Measurements from ENCODE around the gene GAPVD1.
"Not testable (repeated sequence)": the region's sequence is repeated elsewhere in the genome, so short reads cannot be mapped to it uniquely, and the experiment has no call there.

Gene GAPVD1, protein sequence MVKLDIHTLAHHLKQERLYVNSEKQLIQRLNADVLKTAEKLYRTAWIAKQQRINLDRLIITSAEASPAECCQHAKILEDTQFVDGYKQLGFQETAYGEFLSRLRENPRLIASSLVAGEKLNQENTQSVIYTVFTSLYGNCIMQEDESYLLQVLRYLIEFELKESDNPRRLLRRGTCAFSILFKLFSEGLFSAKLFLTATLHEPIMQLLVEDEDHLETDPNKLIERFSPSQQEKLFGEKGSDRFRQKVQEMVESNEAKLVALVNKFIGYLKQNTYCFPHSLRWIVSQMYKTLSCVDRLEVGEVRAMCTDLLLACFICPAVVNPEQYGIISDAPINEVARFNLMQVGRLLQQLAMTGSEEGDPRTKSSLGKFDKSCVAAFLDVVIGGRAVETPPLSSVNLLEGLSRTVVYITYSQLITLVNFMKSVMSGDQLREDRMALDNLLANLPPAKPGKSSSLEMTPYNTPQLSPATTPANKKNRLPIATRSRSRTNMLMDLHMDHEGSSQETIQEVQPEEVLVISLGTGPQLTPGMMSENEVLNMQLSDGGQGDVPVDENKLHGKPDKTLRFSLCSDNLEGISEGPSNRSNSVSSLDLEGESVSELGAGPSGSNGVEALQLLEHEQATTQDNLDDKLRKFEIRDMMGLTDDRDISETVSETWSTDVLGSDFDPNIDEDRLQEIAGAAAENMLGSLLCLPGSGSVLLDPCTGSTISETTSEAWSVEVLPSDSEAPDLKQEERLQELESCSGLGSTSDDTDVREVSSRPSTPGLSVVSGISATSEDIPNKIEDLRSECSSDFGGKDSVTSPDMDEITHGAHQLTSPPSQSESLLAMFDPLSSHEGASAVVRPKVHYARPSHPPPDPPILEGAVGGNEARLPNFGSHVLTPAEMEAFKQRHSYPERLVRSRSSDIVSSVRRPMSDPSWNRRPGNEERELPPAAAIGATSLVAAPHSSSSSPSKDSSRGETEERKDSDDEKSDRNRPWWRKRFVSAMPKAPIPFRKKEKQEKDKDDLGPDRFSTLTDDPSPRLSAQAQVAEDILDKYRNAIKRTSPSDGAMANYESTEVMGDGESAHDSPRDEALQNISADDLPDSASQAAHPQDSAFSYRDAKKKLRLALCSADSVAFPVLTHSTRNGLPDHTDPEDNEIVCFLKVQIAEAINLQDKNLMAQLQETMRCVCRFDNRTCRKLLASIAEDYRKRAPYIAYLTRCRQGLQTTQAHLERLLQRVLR (N-terminal part only)

DNA sequence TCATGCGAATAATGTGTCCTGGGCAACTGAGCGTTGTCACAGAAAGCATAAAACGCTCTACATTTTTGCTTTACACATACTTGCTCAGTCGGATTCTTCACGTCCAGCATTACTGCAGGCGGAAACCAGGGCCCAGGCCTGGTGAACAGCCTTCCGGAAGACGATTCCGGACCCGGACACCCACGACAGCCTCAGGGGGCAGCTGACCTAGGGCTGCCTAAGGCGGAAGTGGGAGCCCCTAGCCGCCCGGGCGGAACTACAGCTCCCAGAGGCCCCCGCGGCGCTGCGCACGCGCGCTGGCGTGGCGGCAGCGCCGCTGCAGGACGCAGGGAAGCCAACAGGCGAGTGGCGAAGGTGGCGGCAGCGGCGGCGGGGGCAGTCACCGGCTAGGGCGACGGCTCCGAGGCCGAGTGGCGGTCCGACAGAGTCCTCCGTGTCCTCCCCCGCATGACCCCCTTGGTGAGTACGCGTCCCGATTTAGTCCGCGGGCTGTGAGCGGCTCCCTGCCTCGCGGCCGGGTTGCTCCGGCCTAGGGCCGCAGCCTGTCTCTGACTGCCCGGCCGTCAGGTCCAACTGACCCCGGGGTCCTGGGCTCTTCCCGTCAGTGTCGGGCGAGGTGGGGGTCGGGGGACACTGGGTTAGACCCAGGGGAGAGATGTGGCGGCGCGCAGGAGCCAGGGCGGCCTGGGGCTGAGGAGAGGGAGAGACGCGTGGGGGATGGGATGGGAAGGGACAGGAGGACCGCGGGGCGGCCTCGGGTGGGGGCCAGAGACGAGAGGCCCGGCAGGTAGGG, at the start of gene GAPVD1:
GAPVD1 (plus strand) TSS at position 326 of the 793 bp plus-strand sequence. CDS start 37,096 bp downstream, outside the sequence.
- DNase-seq, result peak; percentile 98

DNA sequence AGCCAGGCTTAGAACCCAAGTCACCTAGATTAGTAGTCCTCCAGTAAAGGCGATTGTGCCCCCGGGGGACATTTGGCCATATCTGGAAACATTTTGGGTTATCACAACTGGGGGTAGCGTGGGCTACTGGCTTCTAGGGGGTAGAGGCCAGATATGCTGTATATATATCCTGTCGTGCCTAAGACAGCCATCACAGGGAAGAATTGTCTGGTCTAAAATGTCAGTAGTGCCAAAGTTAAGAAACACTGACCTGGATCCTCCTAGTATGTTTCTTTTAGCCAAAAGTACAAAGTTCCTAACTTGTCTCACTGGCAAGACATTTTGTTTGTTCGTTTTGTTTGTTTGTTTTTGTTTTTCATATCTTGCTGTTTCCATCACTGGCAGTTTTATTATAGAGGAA, 47.4 kb upstream of the GAPVD1 start:
- no peak for DNase-seq

DNA sequence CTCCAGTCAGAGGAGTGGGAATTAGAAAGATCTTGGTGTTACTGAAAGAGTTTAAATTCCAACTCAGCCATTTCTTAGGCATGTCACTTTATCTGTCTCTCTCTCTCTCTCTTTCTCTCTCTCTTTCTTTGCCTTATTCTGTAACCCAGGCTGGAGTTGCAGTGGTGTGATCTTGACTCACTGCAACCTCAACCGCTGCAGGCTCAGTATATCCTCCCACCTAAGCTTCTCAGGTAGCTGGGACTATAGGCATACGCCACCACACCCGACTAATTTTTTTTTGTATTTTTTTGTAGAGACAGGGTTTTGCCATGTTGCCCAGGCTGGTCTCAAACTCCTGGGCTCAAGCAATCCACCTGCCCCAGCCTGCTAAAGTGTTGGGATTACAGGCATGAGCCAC, 43.0 kb upstream of the GAPVD1 start:
- no peak for DNase-seq

DNA sequence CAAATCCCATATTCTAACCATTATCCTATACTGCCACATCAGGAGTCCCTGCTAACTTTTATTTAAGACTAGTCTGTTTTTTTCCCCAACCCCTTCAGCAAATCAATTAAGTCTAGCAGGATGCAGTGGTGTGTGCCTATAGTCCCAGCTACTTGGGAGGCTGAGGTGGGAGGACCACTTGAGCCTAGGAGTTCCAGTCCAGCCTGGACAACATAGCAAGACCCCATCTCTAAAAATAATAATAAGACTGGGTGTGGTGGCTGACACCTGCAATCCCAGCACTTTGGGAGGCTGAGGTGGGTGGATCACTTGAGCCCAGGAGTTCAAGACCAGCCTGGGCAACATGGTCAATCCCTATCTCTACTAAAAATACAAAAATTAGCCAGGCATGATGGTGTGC, 36.8 kb upstream of the GAPVD1 start:
- not testable (repeated sequence) for DNase-seq

DNA sequence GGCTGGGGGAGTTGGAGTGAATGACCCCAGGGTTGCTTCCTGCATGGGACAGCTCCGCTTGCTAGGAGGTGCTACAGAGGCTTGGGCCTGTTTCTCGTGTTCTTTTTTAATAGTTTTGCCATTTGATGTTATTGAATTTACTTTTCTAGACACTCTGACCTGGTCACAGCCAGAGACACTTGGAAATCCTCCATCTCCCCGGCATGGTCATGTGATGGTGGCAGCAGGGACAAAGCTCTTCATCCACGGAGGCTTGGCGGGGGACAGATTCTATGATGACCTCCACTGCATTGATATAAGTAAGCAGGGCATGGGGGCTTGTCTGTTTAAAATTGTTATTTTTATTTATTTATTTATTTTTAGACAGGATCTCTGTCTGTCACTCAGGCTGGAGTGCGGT, 33.9 kb upstream of the GAPVD1 start:
- no peak for DNase-seq

DNA sequence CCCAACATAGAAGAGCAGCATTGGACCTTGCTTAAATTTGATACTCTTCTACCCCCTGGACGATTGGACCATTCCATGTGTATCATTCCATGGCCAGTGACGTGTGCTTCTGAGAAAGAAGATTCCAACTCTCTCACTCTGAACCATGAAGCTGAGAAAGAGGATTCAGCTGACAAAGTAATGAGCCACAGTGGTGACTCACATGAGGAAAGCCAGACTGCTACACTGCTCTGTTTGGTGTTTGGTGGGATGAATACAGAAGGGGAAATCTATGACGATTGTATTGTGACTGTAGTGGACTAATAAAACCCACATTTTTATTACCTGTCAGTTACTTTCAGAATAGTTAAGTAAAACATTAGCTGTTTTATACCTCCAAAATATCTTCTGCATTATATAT, 27.9 kb upstream of the GAPVD1 start:
- no peak for DNase-seq

DNA sequence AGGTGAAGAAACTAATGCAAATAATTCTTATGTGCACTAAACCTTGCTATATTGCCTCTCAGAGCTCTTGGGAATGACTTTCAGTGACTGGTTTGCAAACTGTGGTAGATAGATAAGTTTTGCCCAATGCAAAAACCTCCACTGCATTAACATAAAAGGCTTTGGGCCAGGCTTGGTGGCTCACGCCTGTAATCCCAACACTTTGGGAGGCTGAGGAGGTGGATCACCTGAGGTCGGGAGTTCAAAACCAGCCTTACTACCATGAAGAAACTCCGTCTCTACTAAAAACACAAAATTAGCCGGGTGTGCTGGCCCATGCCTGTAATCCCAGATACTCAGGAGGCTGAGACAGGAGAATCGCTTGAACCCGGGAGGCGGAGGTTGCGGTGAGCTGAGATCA, 27.5 kb upstream of the GAPVD1 start:
- not testable (repeated sequence) for DNase-seq

DNA sequence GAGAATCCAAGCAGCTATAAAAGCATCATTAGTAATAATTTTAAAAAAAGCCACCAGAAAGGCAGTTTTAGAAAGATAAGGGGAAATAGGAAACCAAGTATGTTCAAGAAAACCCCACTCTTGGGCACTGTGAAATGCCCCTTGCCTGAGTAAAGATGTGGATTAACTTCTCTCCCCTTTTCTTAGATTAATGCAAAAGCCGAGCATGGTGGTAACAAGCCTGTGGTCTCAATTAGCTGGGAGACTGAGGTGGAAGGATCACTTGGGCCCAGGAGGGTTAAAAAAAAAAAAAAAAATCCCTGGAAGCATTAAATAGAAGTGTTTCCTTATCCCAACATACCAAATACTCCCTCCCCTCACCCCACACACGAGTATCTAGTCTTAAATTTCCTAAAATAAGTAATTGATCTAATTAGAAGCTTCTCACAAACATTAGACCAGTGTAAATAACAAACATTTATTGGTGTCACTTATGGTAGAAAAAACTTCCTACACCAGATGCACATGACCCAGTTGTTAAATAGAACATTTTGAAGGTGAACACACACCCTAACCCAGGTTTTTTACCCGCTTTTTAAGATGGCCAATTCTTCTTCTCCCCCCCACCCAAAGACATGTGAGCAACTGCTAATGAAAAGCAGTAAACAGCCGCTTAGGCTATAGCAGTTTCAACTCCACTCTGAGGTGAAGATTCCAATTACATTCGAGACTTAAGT, 25.7 kb upstream of the GAPVD1 start:
- DNase-seq, result no peak

DNA sequence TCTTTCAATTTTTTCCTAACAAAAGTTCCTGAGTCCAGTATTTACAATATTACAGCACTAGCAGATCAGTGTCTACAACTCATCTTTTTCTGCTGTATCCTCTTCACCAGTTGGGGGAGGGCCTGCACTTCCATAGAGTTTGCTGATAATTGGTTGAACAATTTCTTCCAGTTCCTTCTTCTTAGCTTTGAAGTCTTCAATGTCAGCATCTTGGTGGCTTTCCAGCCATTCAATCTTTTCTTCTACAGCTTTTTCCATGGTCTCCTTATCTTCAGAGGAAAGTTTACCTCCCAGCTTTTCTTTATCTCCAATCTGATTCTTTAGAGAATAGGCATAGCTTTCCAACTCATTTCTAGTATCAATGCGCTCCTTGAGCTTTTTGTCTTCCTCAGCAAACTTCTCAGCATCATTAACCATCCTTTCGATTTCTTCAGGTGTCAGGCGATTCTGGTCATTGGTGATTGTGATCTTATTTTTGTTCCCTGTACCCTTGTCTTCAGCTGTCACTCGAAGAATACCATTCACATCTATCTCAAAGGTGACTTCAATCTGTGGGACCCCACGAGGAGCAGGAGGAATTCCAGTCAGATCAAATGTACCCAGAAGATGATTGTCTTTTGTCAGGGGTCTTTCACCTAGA, 25.0 kb upstream of the GAPVD1 start:
- DNase-seq, result peak; percentile 41

DNA sequence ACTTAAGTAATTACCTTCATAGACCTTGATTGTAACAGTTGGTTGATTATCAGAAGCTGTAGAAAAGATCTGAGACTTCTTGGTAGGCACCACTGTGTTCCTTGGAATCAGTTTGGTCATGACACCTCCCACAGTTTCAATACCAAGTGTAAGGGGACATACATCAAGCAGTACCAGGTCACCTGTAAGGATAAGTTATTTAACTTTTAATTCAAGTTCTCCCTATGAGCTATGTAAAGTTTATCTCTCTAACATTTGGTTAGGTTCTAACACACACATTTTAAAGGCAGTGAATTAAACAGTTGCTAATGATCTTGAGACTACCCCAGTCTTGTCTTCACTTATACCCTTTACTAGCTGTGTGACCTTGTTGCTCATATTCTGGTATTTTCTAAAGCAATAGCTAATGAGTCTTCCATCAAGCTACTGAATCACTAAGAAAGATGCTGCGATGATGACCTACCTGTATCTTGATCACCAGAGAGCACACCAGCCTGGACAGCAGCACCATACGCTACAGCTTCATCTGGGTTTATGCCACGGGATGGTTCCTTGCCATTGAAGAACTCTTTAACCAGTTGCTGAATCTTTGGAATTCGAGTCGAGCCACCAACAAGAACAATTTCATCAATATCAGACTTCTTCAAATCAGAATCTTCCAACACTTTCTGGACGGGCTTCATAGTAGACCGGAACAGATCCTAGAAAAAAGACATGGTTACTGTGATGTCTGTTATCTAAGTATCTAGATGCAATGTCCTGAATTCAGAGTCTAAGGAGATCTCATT, 23.3 kb upstream of the GAPVD1 start:
- no peak for DNase-seq

DNA sequence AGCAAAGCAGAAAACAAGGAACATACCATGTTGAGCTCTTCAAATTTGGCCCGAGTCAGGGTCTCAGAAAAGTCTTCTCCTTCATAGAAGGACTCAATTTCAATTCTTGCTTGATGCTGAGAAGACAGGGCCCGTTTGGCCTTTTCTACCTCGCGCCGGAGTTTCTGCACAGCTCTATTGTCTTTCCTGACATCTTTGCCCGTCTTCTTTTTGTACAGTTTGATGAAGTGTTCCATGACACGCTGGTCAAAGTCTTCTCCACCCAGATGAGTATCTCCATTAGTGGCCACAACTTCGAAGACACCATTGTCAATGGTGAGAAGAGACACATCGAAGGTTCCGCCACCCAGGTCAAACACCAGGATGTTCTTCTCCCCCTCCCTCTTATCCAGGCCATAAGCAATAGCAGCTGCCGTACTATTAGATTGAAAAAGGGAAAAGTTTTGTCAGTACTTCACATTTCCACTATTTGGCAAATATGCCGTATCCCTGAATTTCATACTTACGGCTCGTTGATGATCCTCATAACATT, 22.6 kb upstream of the GAPVD1 start:
- DNase-seq, result no peak

DNA sequence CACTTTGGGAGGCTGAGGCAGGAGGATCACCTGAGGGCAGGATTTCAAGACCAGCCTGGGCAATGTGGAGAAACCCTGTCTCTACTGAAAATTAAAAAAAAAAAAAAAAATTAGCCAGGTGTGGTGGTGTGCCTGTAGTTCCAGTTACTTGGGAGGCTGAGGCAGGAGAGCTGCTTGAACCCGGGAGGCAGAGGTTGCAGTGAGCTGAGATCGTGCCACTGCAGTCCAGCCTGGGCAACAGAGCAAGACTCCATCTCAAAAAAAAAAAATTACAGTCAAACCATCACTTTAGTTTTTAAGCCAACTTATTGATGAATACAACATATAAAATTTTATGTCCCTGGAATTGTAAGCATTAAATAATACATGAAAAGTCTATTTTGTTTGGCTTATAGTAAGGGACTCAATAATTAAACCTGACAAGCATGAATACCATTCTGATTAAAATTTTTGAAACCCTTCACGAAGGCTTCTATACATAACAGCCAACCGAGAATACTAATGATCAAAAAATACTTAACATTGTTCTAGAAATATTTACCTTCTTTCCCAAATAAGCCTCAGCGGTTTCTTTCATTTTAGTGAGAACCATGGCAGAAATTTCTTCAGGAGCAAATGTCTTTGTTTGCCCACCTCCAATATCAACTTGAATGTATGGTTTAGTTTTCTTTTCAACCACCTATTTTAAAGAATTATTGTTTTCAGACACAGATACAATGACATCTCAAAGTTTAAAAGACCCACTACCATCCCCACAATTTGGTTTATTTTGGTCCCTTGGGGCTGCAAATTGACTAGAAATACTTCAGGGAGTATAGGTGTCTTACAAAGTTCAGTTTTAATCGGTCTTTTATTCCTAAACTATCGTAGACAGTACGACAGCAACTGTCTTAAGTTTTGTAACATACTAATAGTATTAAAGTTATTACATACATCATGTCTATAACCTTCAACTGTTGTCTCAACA, 21.7 kb upstream of the GAPVD1 start:
- no peak for DNase-seq

DNA sequence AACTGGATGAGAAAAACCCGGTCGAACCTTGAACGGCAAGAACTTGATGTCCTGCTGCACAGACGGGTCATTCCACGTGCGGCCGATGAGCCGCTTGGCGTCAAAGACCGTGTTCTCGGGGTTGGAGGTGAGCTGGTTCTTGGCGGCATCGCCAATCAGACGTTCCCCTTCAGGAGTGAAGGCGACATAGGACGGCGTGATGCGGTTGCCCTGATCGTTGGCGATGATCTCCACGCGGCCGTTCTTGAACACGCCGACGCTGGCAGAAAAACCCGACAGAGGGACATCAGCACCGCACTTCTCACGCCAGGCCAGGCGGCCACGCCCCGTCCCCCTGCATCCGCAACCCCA, 21.0 kb upstream of the GAPVD1 start:
- DNase-seq, result peak; percentile 65

DNA sequence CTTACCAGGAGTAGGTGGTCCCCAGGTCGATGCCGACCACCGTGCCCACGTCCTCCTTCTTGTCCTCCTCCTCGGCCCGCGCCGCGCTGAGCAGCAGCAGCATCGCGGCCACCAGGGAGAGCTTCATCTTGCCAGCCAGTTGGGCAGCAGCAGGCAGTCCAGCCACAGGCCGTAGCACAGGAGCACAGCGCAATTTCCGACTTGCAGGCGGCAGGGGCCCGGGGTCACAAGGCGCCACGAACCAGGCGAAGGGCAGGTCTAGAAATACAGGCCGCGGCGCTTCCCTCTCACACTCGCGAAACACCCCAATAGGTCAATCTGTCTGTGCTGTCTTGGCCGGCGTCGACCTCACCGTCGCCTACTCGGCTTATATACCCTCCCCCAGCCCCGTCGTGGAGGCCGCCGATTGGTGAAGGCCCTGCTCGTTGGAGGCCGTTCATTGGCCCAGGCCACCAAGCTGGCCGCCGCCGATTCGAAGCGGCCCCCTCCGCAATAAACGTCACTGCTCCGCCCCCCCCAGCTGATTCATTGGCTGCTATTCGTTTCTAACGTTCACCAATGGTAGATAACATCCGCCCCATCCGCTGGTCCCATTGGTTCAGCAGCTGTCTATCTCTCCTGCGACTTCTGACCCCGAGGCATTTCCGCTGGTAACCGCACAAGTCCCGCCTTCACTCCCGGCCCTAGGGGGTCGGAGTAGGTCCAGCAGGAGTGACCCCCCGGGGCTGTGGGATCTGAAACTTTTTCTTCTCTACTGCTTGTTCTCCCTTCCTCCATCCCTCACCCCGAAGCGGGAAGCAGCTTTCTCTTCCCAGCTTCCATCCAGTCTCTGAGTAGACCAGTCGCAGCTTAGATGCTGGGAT, 20.4 kb upstream of the GAPVD1 start, which contains the start of gene HSPA5:
HSPA5 (minus strand) TSS at position 344 of the 863 bp plus-strand sequence; CDS start at position 127, 217 bp downstream.
- DNase-seq, result peak; percentile 100

DNA sequence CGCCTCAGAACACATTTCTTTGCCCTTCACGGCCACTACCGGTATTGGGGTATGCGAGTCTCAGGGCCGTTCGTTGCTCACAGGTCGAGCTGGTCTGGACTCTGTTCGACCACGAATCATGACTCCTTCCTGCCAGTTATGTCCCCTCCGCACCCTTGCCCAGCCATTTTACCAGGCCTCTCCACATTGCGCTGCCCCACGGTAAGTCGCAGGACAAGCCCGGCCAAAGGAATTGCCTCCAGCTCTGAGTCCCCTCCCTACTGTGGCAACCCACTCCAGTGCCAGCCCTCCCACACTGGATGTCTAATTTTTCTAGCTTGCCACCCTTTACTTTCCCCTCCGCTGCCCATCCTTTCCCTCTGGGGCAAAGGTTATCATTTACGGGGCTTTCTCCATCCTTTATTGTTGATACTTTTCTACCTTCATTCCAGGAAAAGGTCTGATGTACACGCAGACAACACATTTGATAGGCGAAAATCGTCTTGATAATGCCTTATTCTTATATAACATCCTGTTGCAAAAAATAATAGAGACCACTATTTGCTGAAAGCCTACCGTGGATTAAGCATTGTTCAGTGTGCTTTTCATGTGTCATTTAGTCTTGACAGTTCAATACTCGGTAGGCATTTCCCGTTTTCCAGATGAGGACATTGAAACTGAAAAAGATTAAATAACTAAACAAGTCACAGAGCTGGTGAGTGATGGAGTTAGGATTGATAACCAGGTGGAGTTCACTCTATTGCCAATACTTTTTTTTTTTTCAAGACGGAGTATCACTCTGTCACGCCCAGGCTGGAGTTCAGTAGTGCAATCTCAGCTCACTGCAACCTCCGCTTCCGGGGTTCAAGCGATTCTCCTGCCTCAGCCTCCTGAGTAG, 19.5 kb upstream of the GAPVD1 start:
- DNase-seq, result no peak

DNA sequence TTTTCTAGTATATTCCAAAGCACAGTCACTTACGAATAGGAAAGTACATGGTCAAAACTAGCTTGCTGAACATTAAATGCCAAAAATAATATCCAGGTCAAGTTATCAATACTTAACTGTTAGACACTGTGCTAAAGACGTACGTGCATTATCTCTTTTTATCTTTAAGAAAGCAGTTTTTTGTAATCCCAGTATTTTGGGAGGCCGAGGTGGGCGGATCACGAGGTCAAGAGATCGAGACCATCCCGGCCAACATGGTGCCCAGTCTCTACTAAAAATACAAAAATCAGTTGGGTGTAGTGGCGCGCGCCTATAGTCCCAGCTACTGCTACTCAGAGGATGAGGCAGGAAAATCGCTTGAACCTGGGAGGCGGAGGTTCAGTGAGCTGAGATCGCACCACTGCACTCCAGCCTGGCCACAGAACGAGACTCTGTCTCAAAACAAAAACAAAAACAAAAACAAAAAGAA, 17.8 kb upstream of the GAPVD1 start:
- DNase-seq, result no peak

DNA sequence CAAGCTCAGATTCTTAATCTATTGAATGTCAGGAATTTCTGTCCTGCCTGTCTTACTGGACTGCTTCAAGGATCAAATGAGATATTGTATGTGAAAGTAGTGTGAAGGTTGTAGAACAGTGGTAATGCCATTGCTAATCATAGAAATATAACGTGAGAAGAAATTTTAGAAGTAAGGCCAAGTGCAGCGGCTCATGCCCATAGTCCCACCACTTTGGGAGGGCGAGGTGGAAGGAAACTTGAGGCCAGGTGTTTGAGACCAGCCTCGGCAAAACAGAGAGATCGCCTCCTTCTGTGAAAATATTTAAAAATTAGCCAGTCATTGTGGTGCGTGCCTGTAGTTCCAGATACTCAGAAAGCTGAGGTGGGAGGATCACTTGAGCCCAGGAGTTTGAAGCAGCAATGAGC, 15.4 kb upstream of the GAPVD1 start:
- peak; percentile 35 for DNase-seq

Data from hematopoietic multipotent progenitor cell treated with erythropoietin and hydrocortisone succinate and interleukin-3 and kit ligand, for 4 days (in vitro differentiated cells).